T-cell (primary cell): ENCODE data around the gene PTH2R. TPM values are rescaled to one million over a fixed set of nuclear protein-coding genes. Genes with fewer than 3 reads are reported as not detected.

Source experiments
- ATAC-seq, 4 experiments: fragments of 200-7000 bp in 3 of 4; fragments of 150-1000 bp in 1 of 4; cut with Tn5 transposase; replicated peaks in 1 of 4; 1 replicate in 3 of 4; 2 replicates in 1 of 4; pipeline ENCODE4 v1.10.0; 2021; ENCODE audit warnings: moderate library complexity in 3 of 4, mild to moderate bottlenecking in 2 of 4, moderate number of reproducible peaks in 1 of 4
- CTCF ChIA-PET, 2 donors: fragments of 300-600 bp; sonication (Branson Sonifier 250); formaldehyde crosslinking; loops; one replicate each; lab custom pipeline; 2022; ENCODE audit warnings: antibody characterized with exemption in 2 of 2; lab: Charles Lee
- POLR2A ChIA-PET, 2 donors: fragments of 300-600 bp; sonication (Branson Sonifier 250); formaldehyde crosslinking; loops; one replicate each; lab custom pipeline; 2022; ENCODE audit warnings: antibody characterized with exemption in 2 of 2; lab: Charles Lee
- DNase-seq, 35 experiments: peaks; one replicate each; pipeline versions ENCODE4 v3.0.0 to v3.0.0-alpha.2; 2013 to 2023
- H3K27ac ChIP-seq: one replicate; pipeline ENCODE4 v1.5.1; 2013; ENCODE audit warnings: low read length
- H3K27me3 ChIP-seq, 2 experiments: replicated peaks in 1 of 2; 1 replicate in 1 of 2; 2 replicates in 1 of 2; pipeline versions ENCODE4 v1.6.1 to v1.7.0; 2013; ENCODE audit warnings: low read length in 1 of 2, mixed read lengths in 1 of 2; ENCODE audit not compliant: control insufficient read depth in 2 of 2, insufficient read depth in 2 of 2; ENCODE audit errors: extremely low read depth in 1 of 2
- H3K36me3 ChIP-seq, 2 donors: 1 replicate in 1 of 2; 2 replicates in 1 of 2; pipeline versions ENCODE4 v1.6.1 to v1.7.0; 2013; ENCODE audit warnings: low read length in 1 of 2; ENCODE audit not compliant: control insufficient read depth in 2 of 2, insufficient read depth in 1 of 2; ENCODE audit errors: extremely low read depth in 1 of 2
- H3K4me1 ChIP-seq, 2 experiments: 1 replicate in 1 of 2; 2 replicates in 1 of 2; pipeline versions ENCODE4 v1.6.1 to v1.7.0; 2013; ENCODE audit warnings: low read length in 2 of 2, mixed read lengths in 1 of 2; ENCODE audit not compliant: insufficient read depth in 2 of 2, control insufficient read depth in 1 of 2; ENCODE audit errors: extremely low read depth in 1 of 2
- H3K4me3 ChIP-seq, 2 donors: 1 replicate in 1 of 2; 2 replicates in 1 of 2; pipeline versions ENCODE4 v1.5.1 to v1.7.0; 2013; ENCODE audit warnings: mild to moderate bottlenecking in 2 of 2, low read length in 1 of 2, moderate library complexity in 1 of 2; ENCODE audit not compliant: control insufficient read depth in 1 of 2; ENCODE audit errors: extremely low read depth in 1 of 2
- H3K9me3 ChIP-seq: 2 replicates; pipeline ENCODE4 v1.7.0; 2013
- H3K27ac Mint-ChIP-seq, 2 donors: one replicate each; pipeline ENCODE4 v1.8.0; 2020 to 2021; ENCODE audit warnings: mild to moderate bottlenecking in 2 of 2, mixed read lengths in 2 of 2
- H3K27me3 Mint-ChIP-seq, 2 donors: one replicate each; pipeline ENCODE4 v1.8.0; 2021 to 2022; ENCODE audit warnings: mixed read lengths in 2 of 2
- H3K36me3 Mint-ChIP-seq: one replicate; pipeline ENCODE4 v1.8.0; 2021; ENCODE audit warnings: mixed read lengths
- H3K4me1 Mint-ChIP-seq, 3 donors: one replicate each; pipeline ENCODE4 v1.8.0; 2020 to 2022; ENCODE audit warnings: mixed read lengths in 3 of 3, mild to moderate bottlenecking in 1 of 3
- H3K4me3 Mint-ChIP-seq, 3 donors: one replicate each; pipeline ENCODE4 v1.8.0; 2020 to 2022; ENCODE audit warnings: mild to moderate bottlenecking in 3 of 3, mixed read lengths in 3 of 3, moderate library complexity in 3 of 3
- H3K9me3 Mint-ChIP-seq, 3 donors: one replicate each; pipeline ENCODE4 v1.8.0; 2020 to 2022; ENCODE audit warnings: mixed read lengths in 3 of 3
- WGBS: methylation state at CpG from one replicate; pipeline ENCODE4 v1.1.5; 2013; ENCODE audit warnings: missing lambda C conversion rate; ENCODE audit not compliant: insufficient coverage; 5-methylcytosine and 5-hydroxymethylcytosine counted together
- total RNA-seq, 35 experiments: library from RNA in 6 of 35; stranded (reverse) in 6 of 35; fragments of 120-200 nt in 1 of 35; gene quantifications; one replicate each; pipeline versions ENCODE4 v1.2.1 to v1.2.4 and lab custom pipeline; 2013 to 2026

The PTH2R gene
- total RNA-seq, 5 donors from 2014 or later (not counting 1 experiment from before 2014, with no cell fraction given) = 0.20 TPM; not detected in 4

DNA sequence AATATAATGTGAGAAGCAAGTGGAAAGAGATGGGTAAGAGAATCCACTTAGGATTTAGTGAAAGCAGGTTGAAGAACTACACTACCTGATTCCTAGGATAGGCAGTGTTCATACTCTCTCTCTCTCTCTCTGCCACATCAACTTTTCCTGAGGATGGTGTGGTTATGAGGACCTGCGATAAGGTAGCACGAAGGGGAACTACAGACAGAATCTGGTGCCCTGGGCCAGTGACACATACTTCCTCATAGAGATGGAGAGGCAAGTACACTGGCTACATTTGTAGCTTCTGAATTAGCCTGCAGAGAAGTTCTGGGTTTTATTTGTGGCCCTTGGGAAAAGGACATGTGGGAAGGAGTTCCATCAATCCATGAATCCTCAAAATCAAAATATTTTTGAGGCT, 44.5 kb downstream of the PTH2R start:
- Mint-ChIP-seq H3K4me3 (no peak overlapping the region), H3K27me3 (no peaks in the 10 kb centered on the region), H3K36me3 (no peaks in the 10 kb centered on the region), H3K4me1 (no peaks in the 10 kb centered on the region), H3K27ac (no peak overlapping the region), H3K9me3 (no peaks in the 10 kb centered on the region)
- ATAC-seq = no peak
- Histone ChIP-seq H3K4me3 (no peak overlapping the region), H3K27ac (no peak overlapping the region), H3K36me3 (no peaks in the 10 kb centered on the region), H3K4me1 (no peaks in the 10 kb centered on the region), H3K27me3 (no peaks in the 10 kb centered on the region), H3K9me3 (no peaks in the 10 kb centered on the region)
- no CpG with 5 or more reads among the region's 2 CpGs for WGBS
- ChIA-PET POLR2A (interaction anchor here in 1 of 2 donors (0.5 kb wide), 1 partner anchor 35 kb away, joined by 3 read pairs; no protein-coding TSS in a partner anchor), CTCF (interaction anchor here in 1 of 2 donors (0.7 kb wide), 1 partner anchor 1671 kb away, joined by 4 read pairs; no protein-coding TSS in a partner anchor)
- no peak for DNase-seq

DNA sequence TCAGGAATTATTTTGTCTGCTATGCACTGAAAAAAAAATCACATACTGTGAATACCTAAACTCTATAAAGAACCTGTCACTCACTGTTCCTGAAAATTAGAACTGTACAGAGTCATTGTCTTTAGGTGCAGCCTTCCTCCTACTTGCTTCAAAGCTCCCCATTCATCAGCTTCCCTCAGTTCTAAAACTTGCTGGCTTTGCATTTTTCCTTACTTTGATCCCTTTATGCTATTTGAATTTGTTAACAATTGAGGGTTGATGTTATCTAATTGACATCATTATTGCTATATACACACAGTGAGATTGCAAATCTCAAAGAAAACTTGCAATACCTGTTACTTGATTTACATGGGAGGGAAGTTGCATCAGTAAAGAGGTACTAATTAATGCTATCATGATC, 48.3 kb downstream of the PTH2R start:
- ATAC-seq (no peak), DNase-seq (no peak)
- Mint-ChIP-seq H3K36me3 (no peaks in the 10 kb centered on the region), H3K9me3 (peaks cover 0 to 5% (median 0%) of the 10 kb centered on the region in 3 donors), H3K4me3 (no peak overlapping the region), H3K4me1 (no peaks in the 10 kb centered on the region), H3K27ac (no peak overlapping the region), H3K27me3 (peaks cover 0 to 9% of the 10 kb centered on the region in 2 donors)
- Histone ChIP-seq H3K4me1 (no peaks in the 10 kb centered on the region), H3K27ac (no peak overlapping the region), H3K36me3 (no peaks in the 10 kb centered on the region), H3K9me3 (no peaks in the 10 kb centered on the region), H3K27me3 (no peaks in the 10 kb centered on the region), H3K4me3 (no peak overlapping the region)
- ChIA-PET CTCF (no interaction called here), POLR2A (interaction anchor here in 1 of 2 donors (0.6 kb wide), 1 partner anchor 48 kb away, joined by 3 read pairs; no protein-coding TSS in a partner anchor)

DNA sequence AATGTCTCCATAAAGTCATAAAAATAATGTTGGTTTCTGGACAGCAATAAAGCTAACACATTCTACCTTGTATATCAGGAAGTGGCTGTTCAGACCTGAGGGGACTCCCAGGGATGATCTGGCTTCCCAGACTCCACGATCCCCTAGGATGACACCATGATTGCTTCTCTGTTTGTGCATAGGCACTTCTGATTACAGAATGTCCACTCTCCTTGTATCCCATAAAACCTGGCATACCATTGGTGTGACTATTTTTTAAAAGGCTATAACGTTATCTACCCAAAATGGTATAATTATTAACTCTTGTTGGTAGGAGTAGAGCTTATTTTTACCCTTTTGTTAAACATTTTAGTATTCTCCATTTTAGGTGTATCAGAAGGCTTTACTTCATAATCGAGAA, 57.1 kb downstream of the PTH2R start:
- no CpG with 5 or more reads among the region's 3 CpGs for WGBS

DNA sequence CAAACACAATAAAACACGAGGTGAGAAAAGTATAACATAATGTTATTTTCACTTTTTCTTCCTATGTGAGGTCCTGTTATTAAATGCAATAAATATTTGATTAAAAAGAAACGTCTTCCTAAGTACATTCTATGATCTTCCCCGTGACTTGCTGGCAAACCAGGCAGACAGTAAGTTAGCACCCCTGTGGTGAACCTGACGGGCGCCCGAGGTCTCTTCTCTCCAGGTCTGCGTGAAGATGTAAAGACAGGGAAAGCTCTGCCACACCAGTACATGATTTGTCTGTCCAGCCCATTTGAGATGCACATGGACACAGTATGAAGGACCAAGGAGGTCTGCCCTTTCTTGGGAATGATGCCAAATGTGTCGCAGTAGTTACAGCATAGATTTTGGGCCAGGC, 57.6 kb downstream of the PTH2R start:
- no peak overlapping the region for H3K27ac Mint-ChIP-seq
- H3K36me3 Mint-ChIP-seq = no peaks in the 10 kb centered on the region
- H3K36me3 ChIP-seq = no peaks in the 10 kb centered on the region
- H3K27me3 ChIP-seq = no peaks in the 10 kb centered on the region
- WGBS = 81% methylated on average over 7 of the region's 8 CpGs
- H3K4me3 Mint-ChIP-seq = no peak overlapping the region
- H3K4me1 Mint-ChIP-seq = no peaks in the 10 kb centered on the region
- H3K27me3 Mint-ChIP-seq = peaks cover 6% of the 10 kb centered on the region in 2 donors
- H3K9me3 ChIP-seq = no peaks in the 10 kb centered on the region
- H3K4me3 ChIP-seq = no peak overlapping the region
- ChIA-PET CTCF (interaction anchor here in 1 of 2 donors (0.6 kb wide), 1 partner anchor 16 kb away, joined by 3 read pairs; no protein-coding TSS in a partner anchor), POLR2A (no interaction called here)
- no peaks in the 10 kb centered on the region for H3K9me3 Mint-ChIP-seq
- no peak overlapping the region for H3K27ac ChIP-seq
- H3K4me1 ChIP-seq = no peaks in the 10 kb centered on the region
- ATAC-seq = no peak
- no peak for DNase-seq

More for the DNA sequence above, 57.1 kb downstream of the PTH2R start:
- Histone ChIP-seq H3K4me3 (no peak overlapping the region), H3K27me3 (no peaks in the 10 kb centered on the region), H3K36me3 (no peaks in the 10 kb centered on the region), H3K9me3 (no peaks in the 10 kb centered on the region), H3K27ac (no peak overlapping the region), H3K4me1 (no peaks in the 10 kb centered on the region)
- ATAC-seq (no peak), DNase-seq (no peak)
- H3K4me1 Mint-ChIP-seq = no peaks in the 10 kb centered on the region
- H3K27me3 Mint-ChIP-seq = peaks cover 6% of the 10 kb centered on the region in 2 donors
- H3K27ac Mint-ChIP-seq = no peak overlapping the region
- H3K4me3 Mint-ChIP-seq = no peak overlapping the region
- POLR2A ChIA-PET = no interaction called here
- CTCF ChIA-PET = interaction anchor here in 1 of 2 donors (0.6 kb wide), 1 partner anchor 16 kb away, joined by 3 read pairs; no protein-coding TSS in a partner anchor
- H3K9me3 Mint-ChIP-seq = peaks cover 0 to 2% (median 0%) of the 10 kb centered on the region in 3 donors
- H3K36me3 Mint-ChIP-seq = no peaks in the 10 kb centered on the region

DNA sequence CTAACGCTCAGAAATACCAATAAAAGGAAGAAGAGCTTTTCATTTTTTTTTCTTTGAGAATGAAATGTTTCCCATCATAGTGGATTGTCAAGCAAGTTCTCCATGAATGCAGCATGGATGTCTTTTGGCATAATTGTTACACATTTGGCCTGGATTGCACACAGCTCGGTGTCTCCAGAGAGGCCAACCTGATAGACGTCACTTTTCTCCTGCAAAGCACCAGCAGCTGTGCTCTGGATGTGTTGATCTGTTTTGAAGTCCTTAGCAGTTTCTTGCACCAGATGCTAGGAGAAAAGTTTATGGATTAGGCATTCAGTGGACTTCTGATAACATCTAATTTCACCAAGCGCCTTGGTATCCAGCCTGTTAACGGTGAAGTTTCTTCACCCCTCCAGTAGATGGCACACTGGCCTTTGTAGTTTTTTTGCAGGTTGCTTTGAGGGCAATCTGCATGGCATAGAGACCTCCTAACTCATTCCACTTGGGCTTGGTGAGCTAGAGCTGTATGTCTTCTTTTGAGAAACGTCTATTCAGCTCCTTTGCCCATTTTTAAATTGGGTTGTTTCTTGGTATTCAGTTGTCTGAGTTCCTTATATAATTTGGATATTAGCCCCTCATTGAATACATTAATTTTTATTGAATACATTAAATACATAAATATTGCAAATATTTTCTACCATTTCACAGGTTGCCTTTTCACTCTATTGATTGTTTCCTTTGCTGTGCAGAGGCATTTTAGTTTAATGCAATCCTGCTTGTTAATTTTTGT, 59.7 kb downstream of the PTH2R start:
- H3K4me1 ChIP-seq = no peaks in the 10 kb centered on the region
- ChIA-PET CTCF (interaction anchor here (0.6 to 1.1 kb wide), 2 partner anchors 22 to 1733 kb away, joined by 3 read pairs; no protein-coding TSS in a partner anchor), POLR2A (no interaction called here)
- H3K36me3 Mint-ChIP-seq = no peaks in the 10 kb centered on the region
- ATAC-seq (no peak), DNase-seq (no peak)
- no peak overlapping the region for H3K4me3 ChIP-seq
- H3K27me3 Mint-ChIP-seq = peaks cover 9 to 11% of the 10 kb centered on the region in 2 donors
- H3K27ac ChIP-seq = no peak overlapping the region
- H3K9me3 Mint-ChIP-seq = no peaks in the 10 kb centered on the region
- no peak overlapping the region for H3K4me3 Mint-ChIP-seq
- no peaks in the 10 kb centered on the region for H3K9me3 ChIP-seq
- no peaks in the 10 kb centered on the region for H3K27me3 ChIP-seq
- H3K4me1 Mint-ChIP-seq = no peaks in the 10 kb centered on the region
- 100% methylated on average over 1 of the region's 6 CpGs for whole genome bisulfite sequencing
- no peak overlapping the region for H3K27ac Mint-ChIP-seq
- no peaks in the 10 kb centered on the region for H3K36me3 ChIP-seq

DNA sequence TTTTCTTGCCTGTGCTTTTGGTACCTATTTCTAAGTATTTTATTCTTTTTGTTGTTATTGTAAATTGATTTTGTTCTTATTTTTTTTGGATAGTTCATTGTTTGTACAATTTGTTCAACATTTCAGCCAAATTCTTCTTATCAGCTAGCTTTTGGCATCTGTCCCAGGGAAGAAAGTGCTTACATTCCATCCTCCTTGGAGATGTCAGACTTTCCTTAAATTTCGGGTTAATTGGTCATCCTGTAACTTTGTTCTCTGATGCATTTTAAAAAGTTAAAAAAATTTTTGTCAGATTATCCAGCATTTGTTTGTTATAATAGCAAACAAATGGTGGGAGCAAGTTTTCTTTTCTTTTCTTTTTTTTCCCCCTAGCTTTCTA, 60.3 kb downstream of the PTH2R start:
- Histone ChIP-seq H3K36me3 (no peaks in the 10 kb centered on the region), H3K27ac (no peak overlapping the region), H3K4me3 (no peak overlapping the region), H3K9me3 (no peaks in the 10 kb centered on the region), H3K27me3 (no peaks in the 10 kb centered on the region), H3K4me1 (no peaks in the 10 kb centered on the region)
- Mint-ChIP-seq H3K27me3 (peaks cover 8 to 11% of the 10 kb centered on the region in 2 donors), H3K4me1 (no peaks in the 10 kb centered on the region), H3K36me3 (no peaks in the 10 kb centered on the region), H3K27ac (no peak overlapping the region), H3K4me3 (no peak overlapping the region), H3K9me3 (no peaks in the 10 kb centered on the region)
- no peak for ATAC-seq
- DNase-seq = no peak
- ChIA-PET CTCF (interaction anchor here in 1 of 2 donors (1.1 kb wide), 1 partner anchor 1732 kb away, joined by 3 read pairs; no protein-coding TSS in a partner anchor), POLR2A (no interaction called here)
- WGBS = no CpG with 5 or more reads among the region's 1 CpG
